SK-N-MC (cell line): Measurements from ENCODE around the gene TET2.

Experiments used
- DNase-seq: peaks from one replicate; pipeline ENCODE4 v3.0.0-alpha.2; 2011; ENCODE audit warnings: low read depth, low spot score
- H3K27ac ChIP-seq: fragments of 200-600 bp; sonication (generic); 2 replicates; pipeline ENCODE4 v1.5.1; 2016; ENCODE audit warnings: mixed run types
- H3K36me3 ChIP-seq: fragments of 200-600 bp; sonication (generic); 2 replicates; pipeline ENCODE4 v1.6.1; 2017; ENCODE audit warnings: antibody characterized with exemption, low read length, mixed read lengths; ENCODE audit not compliant: insufficient read depth
- H3K4me3 ChIP-seq: fragments of 200-600 bp; sonication (generic); 2 replicates; pipeline ENCODE4 v1.5.1; 2016
- H3K9ac ChIP-seq: fragments of 200-600 bp; sonication (generic); 2 replicates; pipeline ENCODE4 v1.8.0; 2017; ENCODE audit warnings: mixed run types, mixed read lengths; ENCODE audit not compliant: insufficient read length
- H3K9me3 ChIP-seq: fragments of 200-600 bp; sonication (generic); 2 replicates; pipeline ENCODE4 v1.6.1; 2017; ENCODE audit warnings: low read depth, mild to moderate bottlenecking, antibody characterized with exemption, low read length, moderate library complexity, mixed read lengths
- EZH2 ChIP-seq: fragments of 200-600 bp; sonication (generic); IDR thresholded peaks from one replicate; pipeline ENCODE4 v1.6.1; 2017; ENCODE audit warnings: antibody characterized with exemption
- FOXP2 ChIP-seq: optimal IDR thresholded peaks from 2 replicates; pipeline ENCODE3; 2011; ENCODE audit warnings: mild to moderate bottlenecking, moderate library complexity; ENCODE audit not compliant: insufficient read depth; ENCODE audit errors: extremely low read length, control extremely low read depth
- POLR2AphosphoS5 ChIP-seq: IDR thresholded peaks from 2 replicates; pipeline ENCODE4 v1.6.1; 2012; ENCODE audit warnings: mild to moderate bottlenecking, low read depth, low read length, borderline replicate concordance

TET2 gene

DNA sequence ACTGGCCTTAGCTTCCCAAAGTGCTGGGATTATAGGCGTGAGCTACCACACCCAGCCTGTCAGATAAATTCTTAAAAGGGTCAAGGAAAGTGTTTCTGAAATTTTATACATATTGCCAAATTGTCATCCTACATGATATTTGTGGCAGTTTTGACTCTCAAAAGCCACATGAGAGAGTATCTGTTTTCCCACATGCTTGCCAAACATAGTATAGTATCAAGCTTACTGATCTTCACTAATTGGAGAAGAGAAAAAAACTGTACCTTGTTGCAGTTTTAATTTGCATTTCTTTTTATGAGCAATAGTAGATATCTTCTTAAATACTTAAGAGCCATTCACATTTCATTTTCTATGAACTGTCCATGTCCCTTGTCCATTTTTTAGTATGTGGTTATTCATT, 83.6 kb downstream of the TET2 start:
- Histone ChIP-seq H3K9ac (no peak overlapping the region), H3K36me3 (peaks cover 16% of the 10 kb centered on the region), H3K4me3 (no peak overlapping the region), H3K9me3 (no peaks in the 10 kb centered on the region), H3K27ac (no peak overlapping the region)
- DNase-seq, result no peak
- TF ChIP-seq POLR2AphosphoS5 (no peak), FOXP2 (no peak), EZH2 (no peak)

DNA sequence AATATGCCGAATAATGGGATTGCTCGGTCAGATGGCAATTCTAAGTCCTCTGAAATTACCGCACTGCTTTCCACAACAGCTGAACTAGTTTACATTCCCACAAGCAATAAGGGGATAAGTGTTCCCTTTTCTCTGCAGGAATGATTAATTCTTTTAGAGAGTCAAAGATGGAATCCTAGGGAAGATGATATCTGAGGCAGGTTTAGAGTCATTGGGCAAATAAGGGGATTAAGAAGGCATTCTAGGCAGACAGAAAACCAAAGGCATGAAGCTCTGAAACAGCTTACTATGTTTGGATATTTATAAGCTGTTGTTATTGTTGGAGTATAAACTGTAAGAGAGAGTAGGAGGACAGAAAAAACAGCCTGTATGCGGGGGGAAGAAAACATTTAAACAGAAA, 85.7 kb downstream of the TET2 start:
- no peak for DNase-seq
- TF ChIP-seq FOXP2 (no peak), POLR2AphosphoS5 (no peak), EZH2 (no peak)
- Histone ChIP-seq H3K27ac (no peak overlapping the region), H3K9ac (no peak overlapping the region), H3K9me3 (no peaks in the 10 kb centered on the region), H3K4me3 (no peak overlapping the region), H3K36me3 (peaks cover 32% of the 10 kb centered on the region)

DNA sequence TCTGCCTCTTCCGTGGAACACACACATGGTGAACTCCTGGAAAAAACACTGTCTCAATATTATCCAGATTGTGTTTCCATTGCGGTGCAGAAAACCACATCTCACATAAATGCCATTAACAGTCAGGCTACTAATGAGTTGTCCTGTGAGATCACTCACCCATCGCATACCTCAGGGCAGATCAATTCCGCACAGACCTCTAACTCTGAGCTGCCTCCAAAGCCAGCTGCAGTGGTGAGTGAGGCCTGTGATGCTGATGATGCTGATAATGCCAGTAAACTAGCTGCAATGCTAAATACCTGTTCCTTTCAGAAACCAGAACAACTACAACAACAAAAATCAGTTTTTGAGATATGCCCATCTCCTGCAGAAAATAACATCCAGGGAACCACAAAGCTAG, 87.9 kb downstream of the TET2 start:
- no peak overlapping the region for H3K9ac ChIP-seq
- H3K27ac ChIP-seq, result no peak overlapping the region
- H3K9me3 ChIP-seq, result no peaks in the 10 kb centered on the region
- H3K4me3 ChIP-seq, result no peak overlapping the region
- H3K36me3 ChIP-seq, result peaks cover 43% of the 10 kb centered on the region
- DNase-seq, result no peak
- no peak for TF ChIP-seq POLR2AphosphoS5
- TF ChIP-seq EZH2, result no peak
- no peak for TF ChIP-seq FOXP2

DNA sequence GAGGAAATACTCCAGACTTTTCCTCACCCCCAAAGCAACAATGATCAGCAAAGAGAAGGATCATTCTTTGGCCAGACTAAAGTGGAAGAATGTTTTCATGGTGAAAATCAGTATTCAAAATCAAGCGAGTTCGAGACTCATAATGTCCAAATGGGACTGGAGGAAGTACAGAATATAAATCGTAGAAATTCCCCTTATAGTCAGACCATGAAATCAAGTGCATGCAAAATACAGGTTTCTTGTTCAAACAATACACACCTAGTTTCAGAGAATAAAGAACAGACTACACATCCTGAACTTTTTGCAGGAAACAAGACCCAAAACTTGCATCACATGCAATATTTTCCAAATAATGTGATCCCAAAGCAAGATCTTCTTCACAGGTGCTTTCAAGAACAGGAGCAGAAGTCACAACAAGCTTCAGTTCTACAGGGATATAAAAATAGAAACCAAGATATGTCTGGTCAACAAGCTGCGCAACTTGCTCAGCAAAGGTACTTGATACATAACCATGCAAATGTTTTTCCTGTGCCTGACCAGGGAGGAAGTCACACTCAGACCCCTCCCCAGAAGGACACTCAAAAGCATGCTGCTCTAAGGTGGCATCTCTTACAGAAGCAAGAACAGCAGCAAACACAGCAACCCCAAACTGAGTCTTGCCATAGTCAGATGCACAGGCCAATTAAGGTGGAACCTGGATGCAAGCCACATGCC, 89.7 kb downstream of the TET2 start:
- Histone ChIP-seq H3K9ac (no peak overlapping the region), H3K9me3 (no peaks in the 10 kb centered on the region), H3K27ac (no peak overlapping the region), H3K4me3 (no peak overlapping the region), H3K36me3 (peaks cover 43% of the 10 kb centered on the region)
- TF ChIP-seq POLR2AphosphoS5, result no peak
- DNase-seq, result no peak

DNA sequence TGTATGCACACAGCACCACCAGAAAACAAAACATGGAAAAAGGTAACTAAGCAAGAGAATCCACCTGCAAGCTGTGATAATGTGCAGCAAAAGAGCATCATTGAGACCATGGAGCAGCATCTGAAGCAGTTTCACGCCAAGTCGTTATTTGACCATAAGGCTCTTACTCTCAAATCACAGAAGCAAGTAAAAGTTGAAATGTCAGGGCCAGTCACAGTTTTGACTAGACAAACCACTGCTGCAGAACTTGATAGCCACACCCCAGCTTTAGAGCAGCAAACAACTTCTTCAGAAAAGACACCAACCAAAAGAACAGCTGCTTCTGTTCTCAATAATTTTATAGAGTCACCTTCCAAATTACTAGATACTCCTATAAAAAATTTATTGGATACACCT, 90.2 kb downstream of the TET2 start:
- H3K9me3 ChIP-seq, result no peaks in the 10 kb centered on the region
- H3K27ac ChIP-seq, result no peak overlapping the region
- no peak overlapping the region for H3K9ac ChIP-seq
- H3K4me3 ChIP-seq, result no peak overlapping the region
- TF ChIP-seq EZH2, result no peak
- no peak for TF ChIP-seq POLR2AphosphoS5
- no peak for TF ChIP-seq FOXP2
- DNase-seq, result no peak
- peaks cover 43% of the 10 kb centered on the region for H3K36me3 ChIP-seq

DNA sequence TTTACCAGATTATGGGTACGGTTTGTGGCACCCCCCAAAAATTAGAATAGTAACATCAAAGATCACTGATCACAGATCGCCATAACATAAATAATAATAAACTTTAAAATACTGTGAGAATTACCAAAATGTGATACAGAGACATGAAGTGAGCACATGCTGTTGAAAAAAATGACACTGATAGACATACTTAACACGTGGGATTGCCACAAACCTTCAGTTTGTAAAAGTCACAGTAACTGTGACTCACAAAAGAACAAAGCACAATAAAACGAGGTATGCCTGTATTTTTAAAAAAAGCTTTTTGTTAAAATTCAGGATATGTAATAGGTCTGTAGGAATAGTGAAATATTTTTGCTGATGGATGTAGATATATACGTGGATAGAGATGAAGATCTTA, 93.4 kb downstream of the TET2 start:
- Histone ChIP-seq H3K9ac (no peak overlapping the region), H3K9me3 (no peaks in the 10 kb centered on the region), H3K4me3 (no peak overlapping the region), H3K36me3 (peaks cover 36% of the 10 kb centered on the region), H3K27ac (no peak overlapping the region)
- TF ChIP-seq FOXP2 (no peak), EZH2 (no peak), POLR2AphosphoS5 (no peak)
- DNase-seq, result no peak

DNA sequence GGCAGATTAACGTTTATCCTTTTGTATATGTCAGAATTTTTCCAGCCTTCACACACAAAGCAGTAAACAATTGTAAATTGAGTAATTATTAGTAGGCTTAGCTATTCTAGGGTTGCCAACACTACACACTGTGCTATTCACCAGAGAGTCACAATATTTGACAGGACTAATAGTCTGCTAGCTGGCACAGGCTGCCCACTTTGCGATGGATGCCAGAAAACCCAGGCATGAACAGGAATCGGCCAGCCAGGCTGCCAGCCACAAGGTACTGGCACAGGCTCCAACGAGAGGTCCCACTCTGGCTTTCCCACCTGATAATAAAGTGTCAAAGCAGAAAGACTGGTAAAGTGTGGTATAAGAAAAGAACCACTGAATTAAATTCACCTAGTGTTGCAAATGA, 94.8 kb downstream of the TET2 start:
- TF ChIP-seq POLR2AphosphoS5 (no peak), EZH2 (no peak), FOXP2 (no peak)
- Histone ChIP-seq H3K9me3 (no peaks in the 10 kb centered on the region), H3K27ac (no peak overlapping the region), H3K4me3 (no peak overlapping the region), H3K9ac (no peak overlapping the region), H3K36me3 (peaks cover 22% of the 10 kb centered on the region)
- no peak for DNase-seq

DNA sequence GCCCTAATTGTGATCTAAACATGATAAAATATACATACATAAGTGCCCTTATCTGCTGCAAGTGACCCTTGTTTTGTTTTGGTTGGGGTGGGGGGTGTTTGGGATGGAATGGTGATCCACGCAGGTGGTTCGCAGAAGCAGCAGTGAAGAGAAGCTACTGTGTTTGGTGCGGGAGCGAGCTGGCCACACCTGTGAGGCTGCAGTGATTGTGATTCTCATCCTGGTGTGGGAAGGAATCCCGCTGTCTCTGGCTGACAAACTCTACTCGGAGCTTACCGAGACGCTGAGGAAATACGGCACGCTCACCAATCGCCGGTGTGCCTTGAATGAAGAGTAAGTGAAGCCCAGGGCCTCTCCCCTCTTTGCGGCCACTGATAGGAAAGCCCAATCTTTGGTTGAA, 96.8 kb downstream of the TET2 start:
- Histone ChIP-seq H3K9me3 (no peaks in the 10 kb centered on the region), H3K9ac (no peak overlapping the region), H3K4me3 (no peak overlapping the region), H3K27ac (no peak overlapping the region), H3K36me3 (peaks cover 17% of the 10 kb centered on the region; the same call in 1 of the 2 replicates)
- TF ChIP-seq FOXP2 (no peak), EZH2 (no peak), POLR2AphosphoS5 (no peak)
- no peak for DNase-seq

DNA sequence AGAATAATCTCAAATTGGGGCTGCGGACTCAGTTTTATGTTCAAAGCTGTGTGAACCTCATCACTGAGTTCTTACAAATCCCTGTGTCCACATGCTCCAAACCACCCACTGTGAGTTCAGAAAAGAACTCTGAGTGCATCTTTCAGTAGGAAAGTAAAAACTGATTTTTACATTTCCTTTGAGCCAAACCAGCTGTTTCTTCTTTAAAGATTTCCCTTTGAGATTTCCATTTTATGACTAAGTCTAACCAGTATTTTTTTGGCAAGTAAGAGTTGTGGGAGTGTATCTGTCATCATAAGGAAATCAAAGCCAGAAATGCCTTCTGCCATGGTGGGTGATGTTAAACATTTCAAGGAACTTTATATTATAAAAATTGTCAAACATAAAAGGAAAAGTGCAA, 100.0 kb downstream of the TET2 start:
- H3K27ac ChIP-seq, result no peak overlapping the region
- DNase-seq, result peak; percentile 79
- TF ChIP-seq POLR2AphosphoS5 (peak; percentile 69; the same call in 1 of the 2 replicates), EZH2 (no peak)
- peaks cover 6% of the 10 kb centered on the region; the same call in 1 of the 2 replicates for H3K36me3 ChIP-seq
- no peak overlapping the region for H3K4me3 ChIP-seq
- no peaks in the 10 kb centered on the region for H3K9me3 ChIP-seq
- no peak overlapping the region for H3K9ac ChIP-seq
